K562 (cell line): ENCODE results near the gene NACA2. TPM values are rescaled to one million over a fixed set of nuclear protein-coding genes. Genes with fewer than 3 reads are reported as not detected.
A peak's percentile ranks its signal among the peaks of the same experiment; 100 is the strongest.
"Not testable (repeated sequence)": the region's sequence is repeated elsewhere in the genome, so short reads cannot be mapped to it uniquely, and the experiment has no call there.

Source experiments
- ATAC-seq: fragments of 200-7000 bp; cut with Tn5 transposase; 3 replicates; pipeline ENCODE4 v1.9.1; 2020; ENCODE audit warnings: moderate library complexity
- BruUV-seq: library from RNA; stranded (reverse); fragments of 400-500 nt; replicated peaks from 2 replicates; lab custom pipeline; 2021; lab: Mats Ljungman, UMichigan
- CTCF ChIA-PET: fragments of 300-600 bp; formaldehyde crosslinking; extraction: SDS; loops from one replicate; lab custom pipeline; 2021; ENCODE audit warnings: low intra/inter-chr PET ratio; lab: Yijun Ruan, JAX
- POLR2A ChIA-PET: fragments of 300-600, 350-650 bp; sonication (Branson Sonifier 250); formaldehyde crosslinking; extraction: SDS; loops from one replicate; lab custom pipeline; 2021; ENCODE audit warnings: antibody characterized with exemption, inconsistent platforms; lab: Yijun Ruan, JAX
- DNase-seq, 4 experiments: peaks; one replicate each; pipeline versions ENCODE4 v3.0.0 to v3.0.0-alpha.2; 2011 to 2018; ENCODE audit warnings: low spot score in 3 of 4, mixed read lengths in 3 of 4; ENCODE audit errors: extremely low read depth in 1 of 4
- FAIRE-seq: peaks from 2 replicates; lab custom pipeline; 2011; peaks lifted over from hg19 to GRCh38; lab: Jason Lieb, UNC
- H2AFZ ChIP-seq: 2 replicates; pipeline ENCODE4 v1.6.0; 2011; ENCODE audit warnings: low read depth, low read length, control low read depth, inconsistent platforms
- H3K27ac ChIP-seq: fragments of 200-600 bp; 3 replicates; pipeline ENCODE4 v1.8.0; 2011; ENCODE audit warnings: low read depth, mild to moderate bottlenecking, control low read depth, inconsistent platforms, low read length, moderate library complexity, mixed read lengths; ENCODE audit errors: extremely low read depth
- H3K27me3 ChIP-seq, 2 experiments: fragments of 300-600 bp in 1 of 2; 2 replicates in 1 of 2; 3 replicates in 1 of 2; pipeline versions ENCODE4 v1.6.0 to v1.8.0; 2011; ENCODE audit warnings: inconsistent platforms in 2 of 2, low read length in 2 of 2, mild to moderate bottlenecking in 1 of 2, mixed read lengths in 1 of 2, moderate library complexity in 1 of 2; ENCODE audit not compliant: control insufficient read depth in 2 of 2, insufficient read depth in 2 of 2
- H3K36me3 ChIP-seq: fragments of 300-600 bp; 3 replicates; pipeline ENCODE4 v1.8.0; 2011; ENCODE audit warnings: mild to moderate bottlenecking, low read length, inconsistent platforms; ENCODE audit not compliant: control insufficient read depth, insufficient read depth
- H3K4me1 ChIP-seq, 2 experiments: fragments of 200-600 bp in 1 of 2; replicated peaks in 1 of 2; 2 replicates in 1 of 2; 3 replicates in 1 of 2; pipeline versions ENCODE4 v1.5.1 to v1.8.0; 2011; ENCODE audit warnings: inconsistent platforms in 2 of 2, low read length in 2 of 2, mild to moderate bottlenecking in 1 of 2, mixed read lengths in 1 of 2, moderate library complexity in 1 of 2; ENCODE audit not compliant: control insufficient read depth in 2 of 2, insufficient read depth in 2 of 2
- H3K4me2 ChIP-seq: 2 replicates; pipeline ENCODE4 v1.6.1; 2011; ENCODE audit warnings: low read length, control low read depth, inconsistent platforms, mixed read lengths; ENCODE audit not compliant: insufficient read depth
- H3K4me3 ChIP-seq: fragments of 200-600 bp; sonication (generic), shearing (Covaris generic); 2 replicates; pipeline ENCODE4 v1.5.1; 2016; ENCODE audit warnings: control low read depth, inconsistent platforms
- H3K79me2 ChIP-seq: fragments of 200-600 bp; 3 replicates; pipeline ENCODE4 v1.8.0; 2011; ENCODE audit warnings: low read length, inconsistent platforms; ENCODE audit not compliant: control insufficient read depth, insufficient read depth
- H3K9ac ChIP-seq, 2 experiments: 2 replicates each; pipeline versions ENCODE4 v1.6.0 to v1.6.1; 2011; ENCODE audit warnings: low read depth in 2 of 2, low read length in 2 of 2, control low read depth in 1 of 2, inconsistent platforms in 1 of 2, mild to moderate bottlenecking in 1 of 2, mixed read lengths in 1 of 2; ENCODE audit not compliant: insufficient read depth in 1 of 2
- H3K9me1 ChIP-seq: one replicate; pipeline ENCODE4 v1.6.0; 2011; ENCODE audit warnings: inconsistent platforms, mild to moderate bottlenecking, low read length, moderate library complexity; ENCODE audit not compliant: control insufficient read depth, insufficient read depth
- H3K9me3 ChIP-seq: replicated peaks from 2 replicates; pipeline ENCODE4 v1.5.1; 2011; ENCODE audit warnings: low read depth, low read length, inconsistent platforms; ENCODE audit not compliant: control insufficient read depth, insufficient read depth
- H4K20me1 ChIP-seq: replicated peaks from 2 replicates; pipeline ENCODE4 v1.6.1; 2011; ENCODE audit warnings: low read length, inconsistent platforms, mixed read lengths; ENCODE audit not compliant: control insufficient read depth, insufficient read depth
- EWSR1 ChIP-seq: fragments of 450-650 bp; IDR thresholded peaks from 2 replicates; pipeline ENCODE4 v1.6.1; 2018; ENCODE audit warnings: borderline replicate concordance, mild to moderate bottlenecking, low read depth, moderate library complexity; ENCODE audit not compliant: partially characterized antibody
- in situ Hi-C: fragments of 300-500 bp; cut with MboI; formaldehyde crosslinking; loops from 4 replicates; pipeline ENCODE4 v1.15.0; 2018; ENCODE audit warnings: inconsistent platforms, mixed read lengths
- intact Hi-C: fragments of 100-400 bp; cut with micrococcal nuclease; formaldehyde crosslinking; loops from 2 replicates; pipeline ENCODE4 v1.14.2; 2022
- polyA plus RNA-seq, 8 experiments: library from polyadenylated mRNA; depleted of rRNA in 4 of 8; stranded (reverse) in 5 of 8; unstranded in 3 of 8; fragments of >200 nt; fragmentation: Nextera tagmentation in 2 of 8; fragmentation: Illumina TruSeq in 1 of 8; extraction: Ambion mirVana in 2 of 8; extraction: Trizol in 1 of 8; gene quantifications; 2 replicates each; pipeline versions ENCODE4 v1.2.1 to v1.2.3, GENCODE V29; 2011 to 2014; ENCODE audit warnings: inconsistent platforms in 1 of 8, missing spikeins in 1 of 8
- total RNA-seq, 7 experiments: library from RNA; depleted of rRNA in 6 of 7; stranded (reverse); fragments of >200 nt in 6 of 7; fragmentation: Illumina TruSeq in 2 of 7; extraction: Trizol in 2 of 7; gene quantifications; 2 replicates each; pipeline versions ENCODE4 v1.2.1 to v1.2.3, GENCODE V29; 2011 to 2021; ENCODE audit warnings: low replicate concordance in 1 of 7
- TF ChIP-seq, protein P1 (sequence below), 3 experiments: fragments of 200-800 bp in 1 of 3; fragments of 250-450 bp in 1 of 3; fragments of 450-650 bp in 1 of 3; sonication (Bioruptor Pico) in 1 of 3; sonication (Bioruptor generic) in 1 of 3; formaldehyde crosslinking in 1 of 3; IDR thresholded peaks; 2 replicates each; pipeline versions ENCODE4 v1.6.1 to v1.8.0; 2016 to 2022; ENCODE audit warnings: mild to moderate bottlenecking in 2 of 3, missing genetic modification characterization in 2 of 3, missing compliant biosample characterization in 1 of 3, moderate library complexity in 1 of 3

The NACA2 gene
- total and polyA plus RNA-seq, 9 of the 15 experiments (the other 6 are each of a cell fraction or from before 2014, with no cell fraction given) = 0.13 to 0.29 (median 0.23) TPM; not detected in 4

DNA sequence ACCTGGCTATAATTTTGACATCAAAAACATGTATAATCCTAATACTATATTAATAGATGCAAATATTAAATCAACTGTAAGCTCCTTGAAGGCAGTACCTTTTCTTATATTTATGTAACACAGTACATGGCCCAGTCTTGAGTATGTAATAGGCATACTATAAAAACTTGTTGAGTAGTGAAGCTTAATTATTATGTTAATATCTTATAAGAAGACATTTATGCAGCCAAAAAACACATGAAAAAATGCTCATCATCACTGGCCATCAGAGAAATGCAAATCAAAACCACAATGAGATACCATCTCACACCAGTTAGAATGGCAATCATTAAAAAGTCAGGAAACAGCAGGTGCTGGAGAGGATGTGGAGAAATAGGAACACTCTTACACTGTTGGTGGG is 25.2 kb downstream of the NACA2 start:
- H3K4me2 ChIP-seq, BruUV-seq, H4K20me1 ChIP-seq, in situ Hi-C loops, POLR2A ChIA-PET, H3K79me2 ChIP-seq, intact Hi-C loops, ATAC-seq, H3K4me3 ChIP-seq, H2AFZ ChIP-seq, CTCF ChIA-PET, H3K9me1 ChIP-seq, H3K36me3 ChIP-seq, H3K4me1 ChIP-seq, H3K27ac ChIP-seq, H3K9ac ChIP-seq, FAIRE-seq, H3K9me3 ChIP-seq, DNase-seq: not testable (repeated sequence)
- TF ChIP-seq, protein P1, sequence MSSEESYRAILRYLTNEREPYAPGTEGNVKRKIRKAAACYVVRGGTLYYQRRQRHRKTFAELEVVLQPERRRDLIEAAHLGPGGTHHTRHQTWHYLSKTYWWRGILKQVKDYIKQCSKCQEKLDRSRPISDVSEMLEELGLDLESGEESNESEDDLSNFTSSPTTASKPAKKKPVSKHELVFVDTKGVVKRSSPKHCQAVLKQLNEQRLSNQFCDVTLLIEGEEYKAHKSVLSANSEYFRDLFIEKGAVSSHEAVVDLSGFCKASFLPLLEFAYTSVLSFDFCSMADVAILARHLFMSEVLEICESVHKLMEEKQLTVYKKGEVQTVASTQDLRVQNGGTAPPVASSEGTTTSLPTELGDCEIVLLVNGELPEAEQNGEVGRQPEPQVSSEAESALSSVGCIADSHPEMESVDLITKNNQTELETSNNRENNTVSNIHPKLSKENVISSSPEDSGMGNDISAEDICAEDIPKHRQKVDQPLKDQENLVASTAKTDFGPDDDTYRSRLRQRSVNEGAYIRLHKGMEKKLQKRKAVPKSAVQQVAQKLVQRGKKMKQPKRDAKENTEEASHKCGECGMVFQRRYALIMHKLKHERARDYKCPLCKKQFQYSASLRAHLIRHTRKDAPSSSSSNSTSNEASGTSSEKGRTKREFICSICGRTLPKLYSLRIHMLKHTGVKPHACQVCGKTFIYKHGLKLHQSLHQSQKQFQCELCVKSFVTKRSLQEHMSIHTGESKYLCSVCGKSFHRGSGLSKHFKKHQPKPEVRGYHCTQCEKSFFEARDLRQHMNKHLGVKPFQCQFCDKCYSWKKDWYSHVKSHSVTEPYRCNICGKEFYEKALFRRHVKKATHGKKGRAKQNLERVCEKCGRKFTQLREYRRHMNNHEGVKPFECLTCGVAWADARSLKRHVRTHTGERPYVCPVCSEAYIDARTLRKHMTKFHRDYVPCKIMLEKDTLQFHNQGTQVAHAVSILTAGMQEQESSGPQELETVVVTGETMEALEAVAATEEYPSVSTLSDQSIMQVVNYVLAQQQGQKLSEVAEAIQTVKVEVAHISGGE (CRISPR knock-in tag; IDR thresholded peaks at IDR 0.05) = peak in 1 of 3 experiments; percentile 89; a peak in 2 of 6 replicates
- TF ChIP-seq EWSR1 = peak; percentile 65
- H3K27me3 ChIP-seq = peaks cover 3 to 10% of the 10 kb centered on the region in 2 experiments; a peak in 3 of 5 replicates
